MM.1S (cell line): ENCODE data around the gene KIF21B.

Source experiments
- DNase-seq: peaks from one replicate; pipeline ENCODE4 v3.0.0-alpha.2; 2015
- H2AFZ ChIP-seq: fragments of 300-600 bp; sonication (generic); 2 replicates; pipeline ENCODE4 v1.6.0; 2016; ENCODE audit warnings: antibody characterized with exemption, low read length
- H3F3A ChIP-seq: fragments of 300-600 bp; sonication (generic); 2 replicates; pipeline ENCODE4 v1.6.1; 2016; ENCODE audit warnings: mild to moderate bottlenecking, antibody characterized with exemption, low read length, moderate library complexity, mixed read lengths; ENCODE audit not compliant: insufficient read depth
- H3K27ac ChIP-seq: fragments of 300-600 bp; sonication (generic); 2 replicates; pipeline ENCODE4 v1.5.1; 2016; ENCODE audit warnings: mild to moderate bottlenecking, low read length
- H3K27me3 ChIP-seq: fragments of 300-600 bp; sonication (generic); replicated peaks from 2 replicates; pipeline ENCODE4 v1.6.0; 2016; ENCODE audit warnings: low read length; ENCODE audit not compliant: insufficient read depth
- H3K36me3 ChIP-seq: fragments of 300-600 bp; sonication (generic); replicated peaks from 2 replicates; pipeline ENCODE4 v1.6.1; 2016; ENCODE audit warnings: mild to moderate bottlenecking, low read length, mixed read lengths; ENCODE audit not compliant: insufficient read depth
- H3K4me1 ChIP-seq: fragments of 300-600 bp; sonication (generic); 2 replicates; pipeline ENCODE4 v1.6.1; 2016; ENCODE audit warnings: low read length, mixed read lengths
- H3K4me2 ChIP-seq: fragments of 300-600 bp; sonication (generic); 2 replicates; pipeline ENCODE4 v1.6.0; 2016; ENCODE audit warnings: low read depth, low read length
- H3K4me3 ChIP-seq: fragments of 300-600 bp; sonication (generic); 2 replicates; pipeline ENCODE4 v1.5.1; 2016; ENCODE audit warnings: low read length, mixed read lengths
- H3K79me2 ChIP-seq: fragments of 300-600 bp; sonication (generic); 2 replicates; pipeline ENCODE4 v1.6.1; 2016; ENCODE audit warnings: mixed run types, low read length, mixed read lengths
- H3K9ac ChIP-seq: fragments of 300-600 bp; sonication (generic); 2 replicates; pipeline ENCODE4 v1.6.1; 2016; ENCODE audit warnings: low read length, mixed read lengths
- H3K9me2 ChIP-seq: fragments of 300-600 bp; sonication (generic); replicated peaks from 2 replicates; pipeline ENCODE4 v1.6.1; 2016; ENCODE audit warnings: mild to moderate bottlenecking, low read length, mixed read lengths; ENCODE audit not compliant: insufficient read depth
- H3K9me3 ChIP-seq: fragments of 300-600 bp; sonication (generic); replicated peaks from 2 replicates; pipeline ENCODE4 v1.6.1; 2016; ENCODE audit warnings: mild to moderate bottlenecking, low read length, mixed read lengths; ENCODE audit not compliant: insufficient read depth
- H4K20me1 ChIP-seq: fragments of 300-600 bp; sonication (generic); 2 replicates; pipeline ENCODE4 v1.6.1; 2016; ENCODE audit warnings: mild to moderate bottlenecking, low read length, moderate library complexity, mixed read lengths; ENCODE audit not compliant: insufficient read depth
- CTCF ChIP-seq: fragments of 300-600 bp; sonication (generic); IDR thresholded peaks from 2 replicates; pipeline ENCODE4 v1.5.1; 2016; ENCODE audit warnings: antibody characterized with exemption, low read length, mixed read lengths
- EZH2 ChIP-seq: fragments of 300-600 bp; sonication (generic); optimal IDR thresholded peaks from 2 replicates; pipeline ENCODE3; 2017; ENCODE audit warnings: low read depth, mild to moderate bottlenecking, antibody characterized with exemption, low read length, mixed read lengths
- EZH2phosphoT487 ChIP-seq: fragments of 300-600 bp; sonication (generic); IDR thresholded peaks from 2 replicates; pipeline ENCODE4 v1.6.1; 2018; ENCODE audit warnings: antibody characterized with exemption, low read length

KIF21B gene

DNA sequence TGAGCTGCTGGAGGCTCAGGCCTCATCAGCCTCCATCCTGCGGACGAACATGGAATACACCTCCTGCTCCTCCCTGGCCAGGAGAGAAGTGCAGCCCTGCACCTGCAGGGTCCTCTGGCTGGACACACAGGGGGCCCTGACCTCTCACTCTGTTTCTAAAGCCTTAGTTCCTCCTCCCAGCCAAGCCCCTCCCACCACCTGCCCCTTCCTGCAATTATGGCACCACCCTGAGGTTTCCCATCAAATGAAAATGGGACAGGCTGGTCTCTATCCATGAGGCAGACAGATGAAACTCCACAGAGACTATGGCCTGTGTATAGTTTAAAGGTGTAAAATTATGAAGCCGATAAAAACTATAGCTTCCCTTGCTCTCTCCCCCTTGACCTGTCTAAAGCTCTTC lies 46.1 kb upstream of the KIF21B start:
- Histone ChIP-seq H3K27ac (no peak overlapping the region), H3K4me2 (no peak overlapping the region), H3K9me3 (no peaks in the 10 kb centered on the region), H4K20me1 (no peaks in the 10 kb centered on the region), H3K36me3 (no peaks in the 10 kb centered on the region), H3K9me2 (no peaks in the 10 kb centered on the region), H3K9ac (no peak overlapping the region), H3K79me2 (no peaks in the 10 kb centered on the region), H3K4me3 (no peak overlapping the region), H3K4me1 (no peaks in the 10 kb centered on the region), H3K27me3 (no peaks in the 10 kb centered on the region; the same call in 1 of the 2 replicates), H2AFZ (no peak overlapping the region), H3F3A (no peaks in the 10 kb centered on the region)
- DNase-seq, result no peak
- TF ChIP-seq CTCF, result no peak
- no peak for TF ChIP-seq EZH2
- TF ChIP-seq EZH2phosphoT487, result no peak

GRCh38 chr1:201068976-201069375 lies 45.5 kb upstream of the KIF21B start:
- Histone ChIP-seq H3K4me2 (no peak overlapping the region), H4K20me1 (no peaks in the 10 kb centered on the region), H3K9me2 (no peaks in the 10 kb centered on the region), H3K36me3 (no peaks in the 10 kb centered on the region), H3K79me2 (no peaks in the 10 kb centered on the region), H2AFZ (no peak overlapping the region), H3K9ac (no peak overlapping the region), H3F3A (no peaks in the 10 kb centered on the region), H3K4me3 (no peak overlapping the region), H3K27me3 (no peaks in the 10 kb centered on the region; the same call in 1 of the 2 replicates), H3K9me3 (no peaks in the 10 kb centered on the region), H3K4me1 (no peaks in the 10 kb centered on the region), H3K27ac (no peak overlapping the region)
- TF ChIP-seq EZH2 (no peak), CTCF (no peak)
- DNase-seq, result no peak

- Histone ChIP-seq H3K4me1 (no peaks in the 10 kb centered on the region), H3K4me2 (no peak overlapping the region), H3K9ac (no peak overlapping the region)
These were observed 43.5 kb upstream of the KIF21B start for GRCh38 chr1:201066986-201067385.

GRCh38 chr1:201065686-201066085 lies 42.2 kb upstream of the KIF21B start:
- no peak overlapping the region for H2AFZ ChIP-seq
- no peak overlapping the region for H3K9ac ChIP-seq
- H3K79me2 ChIP-seq, result no peaks in the 10 kb centered on the region
- H3K27me3 ChIP-seq, result no peaks in the 10 kb centered on the region; the same call in 1 of the 2 replicates
- no peaks in the 10 kb centered on the region for H4K20me1 ChIP-seq
- H3K4me3 ChIP-seq, result no peak overlapping the region
- DNase-seq, result no peak
- no peaks in the 10 kb centered on the region for H3F3A ChIP-seq
- H3K27ac ChIP-seq, result no peak overlapping the region
- no peaks in the 10 kb centered on the region for H3K36me3 ChIP-seq
- no peaks in the 10 kb centered on the region for H3K9me2 ChIP-seq
- H3K4me2 ChIP-seq, result no peak overlapping the region
- no peaks in the 10 kb centered on the region for H3K9me3 ChIP-seq
- no peaks in the 10 kb centered on the region for H3K4me1 ChIP-seq
- no peak for TF ChIP-seq CTCF
- TF ChIP-seq EZH2, result no peak
- no peak for TF ChIP-seq EZH2phosphoT487

More at GRCh38 chr1:201066986-201067385, 43.5 kb upstream of the KIF21B start:
- Histone ChIP-seq H3K9me3 (no peaks in the 10 kb centered on the region), H3K9me2 (no peaks in the 10 kb centered on the region), H3K4me3 (no peak overlapping the region), H4K20me1 (no peaks in the 10 kb centered on the region), H2AFZ (no peak overlapping the region), H3K36me3 (no peaks in the 10 kb centered on the region), H3K27ac (no peak overlapping the region), H3K79me2 (no peaks in the 10 kb centered on the region), H3F3A (no peaks in the 10 kb centered on the region), H3K27me3 (no peaks in the 10 kb centered on the region; the same call in 1 of the 2 replicates)
- no peak for DNase-seq
- TF ChIP-seq EZH2, result no peak
